OCI-LY1 (cell line): ENCODE data around the gene MNT.

Experiments
- EZH2 ChIP-seq: fragments of 200-600 bp; sonication (generic), shearing (Covaris generic); IDR thresholded peaks from 2 replicates; pipeline ENCODE4 v1.8.0; 2017; ENCODE audit warnings: borderline replicate concordance, mixed run types, mild to moderate bottlenecking, antibody characterized with exemption, low read length, moderate library complexity, mixed read lengths
- TF ChIP-seq, protein P1 (sequence below): fragments of 200-600 bp; sonication (generic), shearing (Covaris generic); IDR thresholded peaks from 2 replicates; pipeline ENCODE4 v1.5.1; 2017; ENCODE audit warnings: mild to moderate bottlenecking, antibody characterized with exemption, low read length, moderate library complexity, mixed read lengths

GRCh38 chr17:2346475-2346874, 54.4 kb downstream of the MNT start:
- no peak for TF ChIP-seq EZH2
- TF ChIP-seq, protein P1, sequence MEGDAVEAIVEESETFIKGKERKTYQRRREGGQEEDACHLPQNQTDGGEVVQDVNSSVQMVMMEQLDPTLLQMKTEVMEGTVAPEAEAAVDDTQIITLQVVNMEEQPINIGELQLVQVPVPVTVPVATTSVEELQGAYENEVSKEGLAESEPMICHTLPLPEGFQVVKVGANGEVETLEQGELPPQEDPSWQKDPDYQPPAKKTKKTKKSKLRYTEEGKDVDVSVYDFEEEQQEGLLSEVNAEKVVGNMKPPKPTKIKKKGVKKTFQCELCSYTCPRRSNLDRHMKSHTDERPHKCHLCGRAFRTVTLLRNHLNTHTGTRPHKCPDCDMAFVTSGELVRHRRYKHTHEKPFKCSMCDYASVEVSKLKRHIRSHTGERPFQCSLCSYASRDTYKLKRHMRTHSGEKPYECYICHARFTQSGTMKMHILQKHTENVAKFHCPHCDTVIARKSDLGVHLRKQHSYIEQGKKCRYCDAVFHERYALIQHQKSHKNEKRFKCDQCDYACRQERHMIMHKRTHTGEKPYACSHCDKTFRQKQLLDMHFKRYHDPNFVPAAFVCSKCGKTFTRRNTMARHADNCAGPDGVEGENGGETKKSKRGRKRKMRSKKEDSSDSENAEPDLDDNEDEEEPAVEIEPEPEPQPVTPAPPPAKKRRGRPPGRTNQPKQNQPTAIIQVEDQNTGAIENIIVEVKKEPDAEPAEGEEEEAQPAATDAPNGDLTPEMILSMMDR: no peak
